Tongue (tissue), 2 donors: Measurements from ENCODE around the gene TCF12. TPM values are rescaled to one million over a fixed set of nuclear protein-coding genes. Genes with fewer than 3 reads are reported as not detected.
"Not testable (repeated sequence)": the region's sequence is repeated elsewhere in the genome, so short reads cannot be mapped to it uniquely, and the experiment has no call there.

Source experiments
- DNase-seq: peaks from one replicate; pipeline ENCODE4 v3.0.0-alpha.2; 2015
- total RNA-seq: library from RNA; depleted of rRNA; stranded (reverse); fragments of >200 nt; gene quantifications from one replicate; pipeline ENCODE4 v1.2.3, GENCODE V29; 2014

The TCF12 gene
- total RNA-seq, 1 donor from 2014 or later: 176 TPM

- DNase-seq: peak; percentile 72
Measured at GRCh38 chr15:57138349-57138788, 219.9 kb downstream of the TCF12 start.

DNA sequence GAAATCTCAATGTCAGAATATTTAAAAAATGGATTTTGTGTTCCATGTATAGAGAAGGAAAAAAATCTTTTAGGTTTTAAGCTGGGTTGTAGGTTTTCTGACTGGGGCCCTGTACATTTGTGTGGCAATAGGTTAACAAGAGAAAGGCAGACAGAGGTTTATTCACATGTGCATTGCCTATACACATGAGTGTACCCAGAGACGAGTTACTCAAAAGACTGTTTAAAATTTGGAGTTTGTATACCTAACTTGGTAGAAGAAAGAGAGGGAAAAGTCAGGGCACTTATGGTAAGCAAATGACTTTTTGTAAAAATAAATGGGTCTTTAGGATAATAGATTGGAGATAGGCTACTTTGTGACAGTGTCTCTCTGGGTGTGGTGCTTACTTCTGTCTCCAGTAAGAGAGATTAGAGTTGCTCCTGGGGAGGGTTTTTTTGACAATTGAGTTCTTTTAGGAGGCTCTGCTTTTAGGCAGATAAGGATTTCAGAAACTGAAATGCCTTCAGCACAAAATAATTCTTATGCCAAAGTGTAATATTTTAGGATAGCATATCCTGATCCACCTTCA lies 225.2 kb downstream of the TCF12 start:
- DNase-seq: no peak

GRCh38 chr15:57144448-57144847 lies 226.0 kb downstream of the TCF12 start:
- no peak for DNase-seq

DNA sequence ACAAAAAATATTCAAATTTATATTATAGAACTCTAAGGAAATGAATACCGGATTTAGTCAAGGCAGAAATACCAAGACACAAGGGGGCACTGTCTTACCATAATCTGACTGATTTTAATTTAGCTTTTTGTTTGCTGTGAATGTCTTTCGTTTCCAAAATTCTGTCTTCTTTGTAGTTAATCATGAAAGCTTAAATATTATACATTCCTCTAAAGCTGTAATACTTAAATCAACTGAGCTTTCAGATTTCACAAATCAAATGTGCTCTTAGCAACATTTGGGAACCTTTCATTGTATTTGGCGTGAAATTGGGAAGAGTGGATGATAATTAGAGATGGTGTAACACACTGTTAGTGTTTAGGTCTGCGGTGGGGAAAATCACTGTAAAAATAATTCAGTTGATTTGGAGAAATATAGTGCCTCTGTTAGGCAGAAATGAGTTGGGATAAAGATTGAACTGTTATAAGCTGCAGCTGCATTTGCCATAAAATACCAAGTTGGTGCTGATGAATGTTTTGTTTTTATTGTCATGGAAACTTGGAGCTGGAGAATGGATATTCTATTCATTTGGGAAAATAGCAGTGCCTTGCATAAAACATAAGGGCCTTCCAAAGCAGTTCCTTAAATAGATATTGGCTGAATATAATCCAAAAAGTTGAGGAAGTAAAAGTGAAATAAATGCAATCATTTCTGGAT lies 228.2 kb downstream of the TCF12 start:
- peak; percentile 90 for DNase-seq

GRCh38 chr15:57147621-57148020 lies 229.2 kb downstream of the TCF12 start:
- DNase-seq: no peak

DNA sequence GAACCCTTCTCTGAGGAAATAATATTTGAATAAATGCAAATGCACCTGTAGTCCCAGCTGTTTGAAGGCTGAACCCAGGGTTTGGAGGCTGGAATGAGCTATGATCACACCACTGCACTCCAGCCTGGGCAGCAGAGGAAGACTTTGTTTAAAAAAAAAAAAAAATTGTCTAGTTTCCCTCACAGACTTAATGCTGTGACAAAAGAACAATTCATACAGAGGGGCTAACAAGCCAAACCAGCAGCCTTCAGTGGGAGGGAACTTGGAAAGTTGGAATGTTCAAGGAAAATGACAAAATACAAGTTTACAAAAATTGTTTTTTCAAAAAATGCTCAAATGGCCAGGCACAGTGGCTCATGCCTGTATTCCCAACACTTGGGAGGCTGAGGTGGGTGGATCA lies 229.8 kb downstream of the TCF12 start:
- peak; percentile 49 for DNase-seq

- peak; percentile 43 for DNase-seq
Measured at GRCh38 chr15:57149196-57149595, 230.8 kb downstream of the TCF12 start.

DNA sequence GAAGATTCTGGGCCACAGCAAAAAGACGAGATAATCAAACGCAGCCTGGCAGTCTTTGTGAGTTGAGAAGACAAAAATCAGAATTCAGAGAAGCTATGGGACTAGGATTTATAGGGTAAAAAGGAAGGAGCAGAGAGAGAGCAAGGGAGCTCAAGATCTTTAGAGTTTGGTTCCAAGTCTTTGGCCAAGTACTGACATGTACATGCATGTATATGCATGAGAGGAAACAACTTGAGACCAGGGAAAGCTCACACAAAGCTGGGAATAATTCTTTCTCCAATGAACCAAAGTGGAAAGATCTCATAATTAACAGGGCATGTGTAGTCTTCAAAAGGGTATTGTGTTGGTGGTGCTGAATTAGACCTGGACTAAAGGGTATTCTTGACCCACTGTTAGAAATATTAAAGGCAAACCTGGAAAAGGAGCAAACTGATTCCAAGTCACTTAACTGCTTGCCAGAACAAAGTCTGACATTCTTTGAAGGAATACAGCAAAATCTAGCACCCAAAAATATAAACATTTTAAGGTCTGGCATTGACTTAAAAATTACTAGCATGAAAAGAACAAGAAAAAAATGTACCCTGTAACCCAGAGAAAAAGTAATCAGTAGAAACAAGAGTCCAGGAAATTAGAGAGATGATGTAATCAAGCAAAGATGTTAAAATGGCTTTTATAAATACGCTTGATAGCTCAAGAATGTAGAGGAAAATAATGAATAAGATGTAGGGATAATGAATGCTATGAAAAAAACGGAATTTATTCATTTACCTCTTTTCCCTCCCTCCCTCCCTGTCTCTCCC lies 231.8 kb downstream of the TCF12 start:
- DNase-seq: no peak

GRCh38 chr15:57150866-57151203 lies 232.4 kb downstream of the TCF12 start:
- not testable (repeated sequence) for DNase-seq

GRCh38 chr15:57152133-57152532 lies 233.7 kb downstream of the TCF12 start:
- DNase-seq: no peak

DNA sequence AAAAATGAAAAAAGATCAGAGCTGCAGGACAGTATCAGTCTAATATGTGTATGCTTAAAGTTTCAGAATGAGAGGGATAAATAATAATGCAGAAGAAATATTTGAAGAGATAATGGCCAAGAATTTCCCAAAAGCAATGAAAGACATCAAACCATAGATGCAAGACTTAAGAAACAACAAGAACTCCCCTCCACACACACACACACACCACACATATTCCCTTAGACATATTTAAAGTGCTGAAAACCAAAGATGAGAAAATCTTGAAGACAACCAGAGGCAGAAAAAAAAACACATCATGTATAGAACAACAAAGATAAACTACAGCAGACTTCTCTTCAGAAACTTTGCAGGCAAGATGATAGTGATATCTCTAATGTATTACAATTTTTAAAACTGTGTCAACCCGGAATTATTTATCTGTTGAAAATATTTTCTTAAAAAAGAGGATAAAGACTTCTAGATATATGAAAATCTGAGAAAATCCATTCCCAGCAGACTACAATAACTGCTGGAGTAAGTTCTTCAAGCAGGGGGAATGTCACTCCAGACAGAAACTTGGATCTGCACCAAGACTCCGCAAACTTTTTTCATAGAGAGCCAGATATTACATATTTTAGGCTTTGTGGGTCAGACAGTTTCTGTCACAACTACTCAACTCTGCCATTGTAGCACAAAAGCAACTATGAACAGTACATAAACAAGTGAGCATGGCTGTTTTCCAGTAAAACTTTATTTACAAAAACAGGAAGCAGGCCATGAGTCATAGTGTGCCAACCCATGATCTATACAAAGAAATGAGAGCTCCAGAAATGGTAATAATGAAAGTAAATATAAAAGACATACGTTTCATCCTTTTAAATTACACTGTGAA lies 234.5 kb downstream of the TCF12 start:
- peak; percentile 54 for DNase-seq

- DNase-seq: peak; percentile 83
Measured at GRCh38 chr15:57156210-57156884, 237.9 kb downstream of the TCF12 start.

DNA sequence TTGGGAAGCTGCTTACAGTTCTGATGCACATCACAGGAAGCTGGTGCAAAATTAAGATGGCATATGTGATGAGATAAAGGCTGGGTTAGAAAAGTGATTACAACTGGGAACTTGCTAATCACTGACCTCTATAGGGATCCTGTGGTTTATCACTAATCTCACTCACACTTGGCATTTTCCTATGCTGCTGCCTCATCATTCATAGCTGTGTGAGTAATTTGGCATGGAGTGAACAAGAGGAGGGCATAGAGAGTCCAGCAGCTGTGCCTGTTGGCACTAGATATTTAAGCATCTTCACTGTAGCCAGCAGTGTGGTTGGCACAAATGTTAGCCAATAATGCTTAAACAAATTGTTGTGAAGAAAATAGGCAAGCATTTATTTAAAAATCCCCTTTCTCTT lies 240.1 kb downstream of the TCF12 start:
- DNase-seq: peak; percentile 94

DNA sequence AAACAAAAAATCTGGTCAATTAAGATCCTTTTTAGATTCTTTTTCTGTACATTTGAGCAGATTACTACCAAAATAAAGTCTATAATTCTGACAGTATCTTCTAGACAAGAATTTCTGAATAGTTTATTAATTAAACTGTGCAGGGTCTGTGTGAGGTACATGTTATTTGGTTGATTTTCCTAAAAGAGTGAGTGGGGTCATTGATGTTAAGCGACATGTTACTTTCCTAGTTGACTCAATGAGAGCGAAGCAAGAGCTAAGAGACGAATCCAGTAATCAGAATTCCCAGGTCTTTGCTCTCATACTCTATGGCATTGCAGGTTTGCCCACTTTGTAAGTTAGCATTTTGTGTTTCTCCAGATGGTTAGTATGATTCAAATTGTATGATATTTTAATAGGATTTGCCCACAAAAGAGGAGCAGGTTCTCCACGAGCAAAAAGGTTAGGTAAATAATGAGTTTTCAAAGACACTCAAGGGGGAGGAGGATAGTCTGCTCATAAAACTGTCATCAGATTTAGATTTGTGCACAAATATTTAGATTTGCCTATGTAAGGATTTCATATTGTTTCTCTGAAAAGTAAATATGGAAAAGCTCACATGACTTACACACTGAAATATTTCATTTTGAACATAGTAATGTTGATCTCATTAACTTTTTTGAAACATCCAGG lies 240.7 kb downstream of the TCF12 start:
- no peak for DNase-seq

- no peak for DNase-seq
Measured at GRCh38 chr15:57159767-57160166, 241.3 kb downstream of the TCF12 start.

GRCh38 chr15:57160823-57161560 lies 242.5 kb downstream of the TCF12 start:
- no peak for DNase-seq

- not testable (repeated sequence) for DNase-seq
Measured at GRCh38 chr15:57164251-57164650, 245.8 kb downstream of the TCF12 start.

GRCh38 chr15:57165992-57166391 lies 247.5 kb downstream of the TCF12 start:
- DNase-seq: no peak

DNA sequence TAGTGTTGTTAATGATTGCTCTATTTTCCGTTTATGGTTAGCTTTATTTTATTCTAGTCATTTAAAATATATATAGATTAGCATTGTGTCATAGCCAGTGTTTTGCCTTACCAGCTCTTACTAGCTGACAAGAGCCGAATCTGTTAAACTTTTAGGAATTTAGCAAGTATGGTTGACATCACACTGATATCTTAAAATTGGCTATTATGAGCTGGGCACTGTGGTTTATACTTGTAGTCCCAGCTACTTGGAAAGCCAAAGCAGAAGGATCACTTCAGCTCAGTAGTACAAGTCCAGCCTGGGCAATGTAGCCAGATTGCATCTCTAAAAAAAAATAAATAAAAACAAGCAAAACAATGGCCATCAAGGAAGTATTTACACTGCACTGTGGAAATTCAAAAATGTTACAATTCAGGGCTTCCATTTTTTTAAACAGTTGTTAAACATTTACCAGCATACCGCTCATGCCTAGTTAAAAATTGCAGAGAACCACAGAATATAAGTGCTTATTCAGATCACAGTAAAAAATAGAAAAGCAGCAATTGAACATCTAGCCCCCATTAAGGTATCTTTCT lies 249.5 kb downstream of the TCF12 start:
- no peak for DNase-seq

- DNase-seq: no peak
Measured at GRCh38 chr15:57169643-57170042, 251.2 kb downstream of the TCF12 start.
